GM06990 (cell line): ENCODE measurements around the gene YWHAB.
"Not testable (repeated sequence)": the region's sequence is repeated elsewhere in the genome, so short reads cannot be mapped to it uniquely, and the experiment has no call there.

ENCODE experiments used
- DNase-seq: peaks from one replicate; pipeline ENCODE4 v3.0.0-alpha.2; 2011; ENCODE audit not compliant: insufficient read length; ENCODE audit errors: extremely low read depth
- H3K27me3 ChIP-seq: replicated peaks from 2 replicates; pipeline ENCODE4 v1.6.0; 2011; ENCODE audit warnings: low read length; ENCODE audit not compliant: control insufficient read depth, insufficient read depth
- H3K36me3 ChIP-seq: 2 replicates; pipeline ENCODE4 v1.5.1; 2011; ENCODE audit warnings: low read length; ENCODE audit not compliant: control insufficient read depth, insufficient read depth
- H3K4me3 ChIP-seq: replicated peaks from 2 replicates; pipeline ENCODE4 v1.5.1; 2011; ENCODE audit warnings: low read depth, mild to moderate bottlenecking, control low read depth, low read length
- TF ChIP-seq, protein P1 (sequence below): IDR thresholded peaks from 2 replicates; pipeline ENCODE4 v1.5.1; 2011; ENCODE audit warnings: low read length, control low read depth, mild to moderate bottlenecking, inconsistent platforms; ENCODE audit not compliant: insufficient read depth, poor library complexity, severe bottlenecking

The YWHAB gene

DNA sequence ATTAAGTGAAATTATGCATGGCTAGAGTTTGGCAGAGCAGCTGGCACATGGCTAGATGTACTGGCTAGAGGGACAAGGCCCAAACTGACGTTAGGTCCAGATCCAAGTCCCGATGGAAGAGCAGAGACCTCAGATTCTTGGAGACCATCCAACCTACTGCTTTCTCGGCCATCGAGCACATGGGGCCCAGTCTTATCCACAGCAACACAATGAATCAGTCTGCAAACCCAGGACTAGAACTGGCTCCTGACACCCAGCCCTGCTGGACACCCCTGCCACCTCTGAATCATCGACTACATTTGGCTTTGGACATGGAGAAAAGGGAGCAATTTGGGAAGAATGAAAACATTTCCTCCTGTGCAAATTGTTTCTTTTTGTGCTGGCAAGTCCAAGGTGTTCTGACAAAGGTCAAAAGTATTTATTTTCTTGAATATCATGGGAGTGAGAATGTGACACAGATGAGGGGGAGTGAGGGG is 23.9 kb upstream of the YWHAB start:
- H3K4me3 ChIP-seq, result no peak overlapping the region
- no peak for DNase-seq
- TF ChIP-seq, protein P1, sequence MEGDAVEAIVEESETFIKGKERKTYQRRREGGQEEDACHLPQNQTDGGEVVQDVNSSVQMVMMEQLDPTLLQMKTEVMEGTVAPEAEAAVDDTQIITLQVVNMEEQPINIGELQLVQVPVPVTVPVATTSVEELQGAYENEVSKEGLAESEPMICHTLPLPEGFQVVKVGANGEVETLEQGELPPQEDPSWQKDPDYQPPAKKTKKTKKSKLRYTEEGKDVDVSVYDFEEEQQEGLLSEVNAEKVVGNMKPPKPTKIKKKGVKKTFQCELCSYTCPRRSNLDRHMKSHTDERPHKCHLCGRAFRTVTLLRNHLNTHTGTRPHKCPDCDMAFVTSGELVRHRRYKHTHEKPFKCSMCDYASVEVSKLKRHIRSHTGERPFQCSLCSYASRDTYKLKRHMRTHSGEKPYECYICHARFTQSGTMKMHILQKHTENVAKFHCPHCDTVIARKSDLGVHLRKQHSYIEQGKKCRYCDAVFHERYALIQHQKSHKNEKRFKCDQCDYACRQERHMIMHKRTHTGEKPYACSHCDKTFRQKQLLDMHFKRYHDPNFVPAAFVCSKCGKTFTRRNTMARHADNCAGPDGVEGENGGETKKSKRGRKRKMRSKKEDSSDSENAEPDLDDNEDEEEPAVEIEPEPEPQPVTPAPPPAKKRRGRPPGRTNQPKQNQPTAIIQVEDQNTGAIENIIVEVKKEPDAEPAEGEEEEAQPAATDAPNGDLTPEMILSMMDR, result no peak

GRCh38 chr20:44862286-44862685 is 23.2 kb upstream of the YWHAB start:
- H3K4me3 ChIP-seq, result no peak overlapping the region
- no peaks in the 10 kb centered on the region for H3K27me3 ChIP-seq
- TF ChIP-seq, protein P1, result no peak
- no peaks in the 10 kb centered on the region for H3K36me3 ChIP-seq
- no peak for DNase-seq

More for the DNA sequence above, 23.9 kb upstream of the YWHAB start:
- Histone ChIP-seq H3K27me3 (no peaks in the 10 kb centered on the region), H3K36me3 (no peaks in the 10 kb centered on the region)

DNA sequence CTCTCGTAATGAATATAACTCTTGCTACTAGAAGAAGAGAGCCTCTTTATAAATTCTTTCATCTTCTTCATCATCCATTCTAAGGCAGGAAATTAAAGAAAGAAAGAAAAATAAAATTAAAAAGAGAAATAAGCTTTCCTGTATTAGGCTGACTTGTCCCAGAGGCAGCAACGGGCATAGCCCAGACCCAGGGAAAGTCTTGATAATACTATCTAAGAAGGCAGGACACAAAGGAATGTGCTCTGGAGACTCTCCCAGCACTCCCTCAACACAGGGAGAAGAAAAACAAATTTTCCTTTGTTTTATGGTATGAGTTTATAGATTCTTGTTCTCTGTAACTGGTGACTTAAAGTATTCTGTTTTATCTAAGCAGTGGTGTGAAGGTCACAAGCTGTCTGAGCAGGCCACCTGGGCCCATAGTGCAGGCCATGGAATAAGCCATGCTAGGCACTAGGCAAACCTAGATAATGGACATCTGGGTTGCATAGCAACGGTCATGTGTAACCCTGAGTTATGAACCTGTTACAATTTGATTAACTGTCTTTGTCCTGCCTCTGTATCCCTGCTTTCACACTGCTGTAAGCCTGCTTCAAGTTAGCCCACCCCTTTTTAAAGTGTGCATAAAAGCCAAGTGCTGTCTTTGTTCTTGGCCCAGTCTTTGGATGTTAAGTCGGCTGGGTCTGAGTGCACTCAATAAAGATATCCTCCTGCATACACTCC is 22.0 kb upstream of the YWHAB start:
- not testable (repeated sequence) for H3K27me3 ChIP-seq, H3K4me3 ChIP-seq, DNase-seq

GRCh38 chr20:44864493-44864892 is 21.0 kb upstream of the YWHAB start:
- H3K36me3 ChIP-seq, DNase-seq, H3K27me3 ChIP-seq, H3K4me3 ChIP-seq: not testable (repeated sequence)

More for the DNA sequence above, 22.0 kb upstream of the YWHAB start:
- not testable (repeated sequence) for H3K36me3 ChIP-seq

DNA sequence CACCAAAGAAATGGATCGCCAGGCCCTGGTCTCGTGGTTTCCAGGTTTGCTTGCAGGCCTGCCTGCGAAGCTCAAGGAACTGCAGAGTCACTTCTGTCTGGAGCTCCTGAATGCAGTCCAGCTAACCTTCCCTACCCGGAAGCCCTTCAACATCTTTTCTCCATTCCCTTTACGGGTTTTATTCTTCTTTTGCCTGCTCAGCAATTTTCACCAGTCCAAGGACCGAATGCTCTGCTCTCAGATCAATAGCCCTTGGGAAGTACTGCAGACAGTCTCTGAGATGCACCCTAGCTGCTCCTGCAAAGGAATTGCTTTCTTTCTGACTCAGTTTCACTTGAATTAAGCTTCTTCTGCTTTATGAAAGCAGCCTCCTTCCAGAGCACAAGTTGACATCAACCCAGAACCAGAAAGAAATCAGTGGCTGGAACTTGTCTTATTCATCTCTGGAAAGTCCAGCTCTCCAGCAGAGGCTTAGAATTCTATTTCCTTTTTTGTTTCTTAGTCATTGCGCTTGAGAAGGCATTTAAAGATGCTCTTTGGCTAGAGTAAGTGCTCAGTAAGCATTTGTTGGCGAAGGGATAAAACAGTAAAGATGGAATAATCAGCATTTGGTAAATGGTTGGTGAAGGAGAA is 18.7 kb upstream of the YWHAB start:
- no peaks in the 10 kb centered on the region; the same call in none of the 2 replicates for H3K27me3 ChIP-seq
- H3K36me3 ChIP-seq, result no peaks in the 10 kb centered on the region
- TF ChIP-seq, protein P1, result no peak
- DNase-seq, result no peak
- H3K4me3 ChIP-seq, result no peak overlapping the region

GRCh38 chr20:44869471-44869870 is 16.0 kb upstream of the YWHAB start:
- no peak for DNase-seq
- TF ChIP-seq, protein P1, result no peak
- Histone ChIP-seq H3K4me3 (no peak overlapping the region), H3K27me3 (no peaks in the 10 kb centered on the region; the same call in none of the 2 replicates), H3K36me3 (no peaks in the 10 kb centered on the region)

DNA sequence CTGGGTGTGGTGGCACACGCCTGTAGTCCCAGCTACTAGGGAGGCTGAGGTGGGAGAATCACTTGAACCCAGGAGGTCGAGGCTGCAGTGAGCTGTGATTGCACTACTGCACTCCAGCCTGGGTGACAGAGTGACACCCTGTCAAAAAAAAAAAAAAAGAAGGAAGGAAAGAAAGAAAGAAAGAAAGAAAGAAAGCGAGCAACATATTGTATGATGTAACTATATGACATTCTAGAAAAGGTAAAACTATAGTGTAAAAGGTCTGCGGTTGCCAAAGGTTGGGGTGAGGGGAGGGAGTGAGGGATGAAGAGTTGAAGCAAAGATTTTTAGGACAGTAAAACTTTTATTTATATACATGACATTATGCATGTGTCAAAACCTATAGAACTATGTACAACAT is 3.1 kb upstream of the YWHAB start:
- not testable (repeated sequence) for DNase-seq, H3K4me3 ChIP-seq, H3K27me3 ChIP-seq, H3K36me3 ChIP-seq
